Sigmoid colon (tissue), 4 donors: ENCODE measurements around the gene CCM2L.

ENCODE experiments used
- POLR2AphosphoS5 ChIP-seq, 4 donors: sonication (generic); formaldehyde crosslinking; IDR thresholded peaks; one replicate each; pipeline ENCODE4 v1.6.1; 2017; ENCODE audit warnings: antibody characterized with exemption in 4 of 4
- TF ChIP-seq, protein P1 (sequence below), 4 experiments: fragments of 450-650 bp in 3 of 4; fragments of 200-600 bp in 1 of 4; IDR thresholded peaks; one replicate each; pipeline ENCODE4 v1.5.1; 2016 to 2019; ENCODE audit warnings: antibody characterized with exemption in 4 of 4, mild to moderate bottlenecking in 3 of 4, moderate library complexity in 2 of 4

DNA sequence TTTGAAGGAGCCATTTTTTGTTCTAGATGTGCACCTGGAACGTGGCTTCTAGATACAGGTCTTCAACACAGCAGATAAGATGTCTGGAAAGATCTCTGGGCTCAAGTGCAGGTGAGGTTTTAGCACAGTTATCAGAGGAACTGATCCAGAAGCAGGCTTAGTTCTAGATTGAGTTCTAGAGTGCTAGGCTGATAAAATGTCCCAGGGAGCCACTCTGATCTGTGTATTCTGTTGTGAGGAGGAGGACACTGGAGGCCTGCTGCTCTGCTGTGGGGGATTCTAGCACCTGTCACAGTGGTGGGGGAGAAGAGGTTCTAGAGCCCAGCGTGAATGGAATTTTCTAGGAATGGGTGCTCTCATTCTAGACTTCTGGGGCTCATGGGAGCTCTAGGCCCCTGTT, 12.0 kb upstream of the CCM2L start:
- TF ChIP-seq, protein P1, sequence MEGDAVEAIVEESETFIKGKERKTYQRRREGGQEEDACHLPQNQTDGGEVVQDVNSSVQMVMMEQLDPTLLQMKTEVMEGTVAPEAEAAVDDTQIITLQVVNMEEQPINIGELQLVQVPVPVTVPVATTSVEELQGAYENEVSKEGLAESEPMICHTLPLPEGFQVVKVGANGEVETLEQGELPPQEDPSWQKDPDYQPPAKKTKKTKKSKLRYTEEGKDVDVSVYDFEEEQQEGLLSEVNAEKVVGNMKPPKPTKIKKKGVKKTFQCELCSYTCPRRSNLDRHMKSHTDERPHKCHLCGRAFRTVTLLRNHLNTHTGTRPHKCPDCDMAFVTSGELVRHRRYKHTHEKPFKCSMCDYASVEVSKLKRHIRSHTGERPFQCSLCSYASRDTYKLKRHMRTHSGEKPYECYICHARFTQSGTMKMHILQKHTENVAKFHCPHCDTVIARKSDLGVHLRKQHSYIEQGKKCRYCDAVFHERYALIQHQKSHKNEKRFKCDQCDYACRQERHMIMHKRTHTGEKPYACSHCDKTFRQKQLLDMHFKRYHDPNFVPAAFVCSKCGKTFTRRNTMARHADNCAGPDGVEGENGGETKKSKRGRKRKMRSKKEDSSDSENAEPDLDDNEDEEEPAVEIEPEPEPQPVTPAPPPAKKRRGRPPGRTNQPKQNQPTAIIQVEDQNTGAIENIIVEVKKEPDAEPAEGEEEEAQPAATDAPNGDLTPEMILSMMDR (IDR thresholded peaks at IDR 0.05) = no peak
- TF ChIP-seq POLR2AphosphoS5 (IDR thresholded peaks at IDR 0.05) = no peak
